GM18517 (cell line): ENCODE data around the gene FGD3.

Experiments
- ATAC-seq: cut with Tn5 transposase; IDR thresholded peaks from one replicate; pipeline ENCODE4 v1.9.1; 2021; ENCODE audit warnings: mild to moderate bottlenecking, moderate library complexity; ENCODE audit not compliant: unreplicated experiment

Gene FGD3

GRCh38 chr9:93028448-93029006, 81.2 kb downstream of the FGD3 start:
- ATAC-seq, result no peak

GRCh38 chr9:93030642-93031628, 83.6 kb downstream of the FGD3 start:
- ATAC-seq, result no peak

DNA sequence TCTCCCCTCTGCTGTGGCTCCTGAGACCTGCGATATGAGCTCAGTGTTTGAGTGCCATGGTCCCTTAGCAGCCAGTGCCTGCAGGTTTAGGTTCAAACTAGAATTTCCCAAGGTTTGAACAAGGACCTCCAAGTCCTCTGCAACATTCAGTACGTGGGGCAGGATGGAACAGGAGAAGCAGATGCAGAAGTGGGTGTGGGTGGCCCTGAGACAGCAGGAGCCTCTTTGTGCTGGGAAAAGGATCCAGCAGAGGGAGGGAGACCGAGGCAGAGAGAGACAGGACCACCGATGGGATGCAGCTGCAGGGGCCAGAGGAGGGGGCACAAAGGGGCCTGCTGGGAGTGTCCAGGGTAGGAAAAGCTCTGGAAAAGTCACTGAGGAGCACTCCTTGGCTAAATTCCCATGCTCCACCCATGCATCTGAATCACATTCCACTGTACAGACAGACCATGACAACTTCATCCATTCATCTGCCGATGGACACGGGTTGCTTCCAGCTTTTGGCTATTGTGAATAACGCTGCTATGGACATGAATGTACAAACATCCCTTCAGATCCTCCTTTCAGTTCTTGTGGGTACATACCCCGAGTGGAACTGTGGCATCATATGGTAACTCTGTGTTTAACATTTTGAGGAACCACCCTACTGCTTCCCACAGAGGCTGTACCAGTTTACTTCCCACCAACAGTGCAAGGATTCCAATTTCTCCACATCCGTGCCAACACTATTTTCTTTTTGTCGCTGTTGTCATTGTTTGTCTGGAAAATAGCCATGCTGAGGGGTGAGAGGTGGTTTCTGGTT, 84.5 kb downstream of the FGD3 start:
- no peak for ATAC-seq

DNA sequence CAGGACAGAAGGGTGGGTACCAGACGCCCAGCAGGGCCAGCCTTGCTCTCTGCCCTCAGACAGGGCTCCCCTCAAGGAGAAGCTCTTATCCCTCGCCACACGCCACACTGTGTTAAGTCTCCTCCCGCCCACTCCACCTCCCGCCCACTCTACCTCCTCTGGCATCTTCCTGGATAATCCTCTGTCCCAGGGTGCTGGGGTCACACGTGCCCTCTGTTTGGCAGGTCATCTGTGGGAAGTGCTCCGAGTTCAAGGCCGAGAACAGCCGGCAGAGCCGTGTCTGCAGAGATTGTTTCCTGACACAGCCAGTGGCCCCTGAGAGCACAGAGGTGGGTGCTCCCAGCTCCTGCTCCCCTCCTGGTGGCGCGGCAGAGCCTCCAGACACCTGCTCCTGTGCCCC, 85.2 kb downstream of the FGD3 start:
- ATAC-seq, result no peak

- no peak for ATAC-seq
Measured at GRCh38 chr9:93033531-93033930, 86.2 kb downstream of the FGD3 start.

- no peak for ATAC-seq
Measured at GRCh38 chr9:93035106-93035660, 87.9 kb downstream of the FGD3 start.

DNA sequence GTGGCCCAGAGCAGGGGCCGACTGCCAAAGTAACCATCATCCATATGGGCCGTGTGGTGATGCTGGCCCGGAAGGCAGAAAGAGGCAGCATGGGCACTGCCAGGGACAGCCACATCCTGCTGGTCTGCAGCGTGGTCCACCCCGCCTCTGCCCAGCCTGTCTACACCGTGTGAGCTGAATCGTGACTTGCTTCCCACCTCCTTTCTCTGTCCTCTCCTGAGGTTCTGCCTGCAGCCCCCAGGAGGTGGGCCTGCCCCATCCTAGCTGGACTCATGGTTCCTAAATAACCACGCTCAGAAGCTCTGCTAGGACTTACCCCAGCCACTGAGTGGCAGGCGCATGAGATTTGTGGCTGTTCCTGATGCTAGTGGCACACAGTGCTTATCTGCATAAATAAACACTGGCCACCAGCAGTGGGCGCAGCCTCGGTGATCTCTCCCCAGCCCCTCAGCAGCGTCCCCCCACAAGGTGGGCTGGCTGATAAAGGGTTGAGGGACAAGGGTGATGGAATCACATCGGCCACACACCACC, 88.6 kb downstream of the FGD3 start:
- no peak for ATAC-seq

- no peak for ATAC-seq
Measured at GRCh38 chr9:93036887-93037475, 89.7 kb downstream of the FGD3 start.

DNA sequence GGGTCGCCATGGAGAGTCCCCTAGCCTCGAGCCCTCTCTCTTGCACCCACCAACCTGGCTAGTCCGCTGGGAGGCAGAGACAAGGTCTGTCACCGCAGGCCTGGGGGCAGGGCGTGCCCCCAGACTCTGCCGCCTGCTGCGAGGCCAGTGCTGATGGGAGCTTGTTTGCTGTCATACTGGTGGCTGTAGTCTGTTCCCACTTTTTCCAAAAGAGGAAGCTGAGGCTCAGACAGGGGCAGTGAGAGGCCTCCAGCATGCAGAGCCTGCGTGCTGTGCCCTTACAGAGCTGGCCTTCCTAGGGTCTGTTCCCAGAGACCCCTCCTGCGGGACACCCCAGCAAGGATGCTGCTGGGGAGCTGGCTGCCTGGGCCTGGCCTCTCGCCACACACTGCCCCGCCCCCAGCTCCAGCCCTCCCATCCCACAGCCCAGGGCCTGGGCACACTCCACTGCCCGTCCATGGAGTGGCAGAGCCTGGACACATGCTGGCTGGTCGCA, 90.2 kb downstream of the FGD3 start:
- no peak for ATAC-seq

- no peak for ATAC-seq
Measured at GRCh38 chr9:93038918-93039317, 91.6 kb downstream of the FGD3 start.

DNA sequence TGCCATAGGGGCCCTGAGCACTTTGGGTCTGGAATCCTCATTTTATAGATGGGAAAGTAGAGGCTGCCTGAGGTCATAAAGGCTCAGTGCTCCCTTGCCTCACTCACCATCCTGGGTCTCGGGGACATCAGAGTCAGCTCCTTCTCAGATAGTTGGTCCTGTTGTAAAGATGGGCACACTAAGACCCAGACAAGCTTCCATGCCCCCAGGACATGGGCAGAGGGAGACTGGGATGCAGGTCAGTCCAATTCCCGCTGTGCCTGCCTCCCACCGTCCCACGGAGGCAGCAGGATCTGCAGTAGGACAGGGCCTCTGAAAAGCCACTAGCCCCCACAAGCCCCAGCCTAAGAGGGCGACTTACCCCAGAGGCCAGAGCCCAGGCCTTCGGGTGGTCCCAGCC, 92.1 kb downstream of the FGD3 start:
- no peak for ATAC-seq

GRCh38 chr9:93039976-93040375, 92.7 kb downstream of the FGD3 start:
- no peak for ATAC-seq

DNA sequence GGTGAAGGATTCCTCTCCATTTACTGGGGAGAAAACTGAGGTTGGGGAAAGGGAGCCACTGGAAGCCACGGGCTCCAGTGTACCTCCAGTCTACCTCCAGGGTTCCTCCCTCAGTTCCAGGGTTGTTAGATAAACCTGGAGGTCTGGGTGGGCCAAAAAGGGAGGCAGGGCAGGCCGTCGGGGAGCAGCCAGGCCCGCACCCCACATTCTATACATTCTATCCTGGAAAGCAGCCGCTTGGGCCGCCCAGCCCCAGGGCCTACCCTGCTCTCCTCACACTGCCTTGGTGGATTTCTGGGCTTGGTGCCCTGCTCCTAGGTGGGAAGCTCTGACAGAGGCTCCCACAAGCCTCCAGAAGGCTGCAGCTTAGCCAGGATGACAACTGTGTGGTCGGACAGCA, 93.1 kb downstream of the FGD3 start:
- ATAC-seq, result no peak

GRCh38 chr9:93041108-93041802, 93.9 kb downstream of the FGD3 start:
- no peak for ATAC-seq

DNA sequence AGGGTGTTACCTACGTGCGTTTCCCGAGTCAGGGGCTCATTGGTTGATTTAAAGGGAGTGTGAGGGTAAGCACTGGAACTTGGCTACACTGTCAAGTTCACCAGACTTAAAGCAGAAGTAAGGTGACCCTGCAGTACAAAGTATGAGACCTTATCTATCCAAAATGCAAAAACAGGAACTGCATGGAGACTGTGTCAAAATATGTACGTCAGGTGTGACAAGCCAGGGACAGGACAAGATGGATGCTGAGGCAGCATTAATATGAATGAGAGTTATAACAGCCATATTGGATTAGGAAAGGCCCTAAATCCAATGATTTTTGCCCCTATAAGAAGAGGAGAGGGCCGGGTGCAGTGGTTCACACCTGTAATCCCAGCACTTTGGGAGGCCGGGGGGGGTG, 95.8 kb downstream of the FGD3 start:
- ATAC-seq, result no peak

DNA sequence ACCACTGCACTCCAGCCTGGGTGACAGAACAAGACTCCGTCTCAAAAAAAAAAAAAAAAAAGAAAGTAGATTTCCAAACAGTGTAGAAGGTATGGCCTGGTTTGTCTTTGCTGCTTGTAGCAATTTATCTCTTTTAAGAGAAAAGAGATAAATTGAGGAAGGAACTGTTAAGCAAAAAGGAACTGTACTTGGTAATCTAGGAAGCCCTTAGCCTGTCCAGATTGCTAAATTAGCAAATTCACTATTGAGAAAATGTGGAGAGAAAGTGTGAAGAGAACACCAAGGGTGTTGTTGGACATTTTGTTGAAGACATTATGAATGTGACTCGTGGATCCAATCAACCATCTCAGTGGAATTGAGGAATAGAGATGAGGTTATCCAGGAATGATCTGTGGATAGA, 98.2 kb downstream of the FGD3 start:
- ATAC-seq, result no peak

- ATAC-seq, result no peak
Measured at GRCh38 chr9:93048566-93049448, 101.5 kb downstream of the FGD3 start.

GRCh38 chr9:93049491-93049890, 102.2 kb downstream of the FGD3 start:
- ATAC-seq, result no peak

DNA sequence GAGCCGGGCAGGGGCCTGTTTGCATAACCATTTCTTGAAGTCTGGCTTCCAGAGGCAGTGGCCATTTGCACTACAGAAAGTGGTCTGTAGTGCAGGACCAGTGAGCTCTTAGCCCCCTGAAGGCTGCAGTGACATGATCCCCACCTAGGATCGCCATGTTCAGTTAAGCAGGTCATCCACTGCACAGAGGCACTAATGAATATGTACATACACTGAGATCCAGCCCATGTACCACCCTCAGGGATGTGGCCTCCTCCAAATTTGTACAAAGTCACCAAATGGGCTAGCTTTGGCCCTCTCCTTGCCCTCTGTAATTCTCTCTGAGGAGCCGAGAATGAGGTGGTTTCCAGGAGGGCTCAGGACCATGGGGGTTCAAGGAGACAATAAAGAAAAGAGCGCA, 102.9 kb downstream of the FGD3 start:
- ATAC-seq, result no peak
